ENCODE results near the gene ANKRD13D.

DNA sequence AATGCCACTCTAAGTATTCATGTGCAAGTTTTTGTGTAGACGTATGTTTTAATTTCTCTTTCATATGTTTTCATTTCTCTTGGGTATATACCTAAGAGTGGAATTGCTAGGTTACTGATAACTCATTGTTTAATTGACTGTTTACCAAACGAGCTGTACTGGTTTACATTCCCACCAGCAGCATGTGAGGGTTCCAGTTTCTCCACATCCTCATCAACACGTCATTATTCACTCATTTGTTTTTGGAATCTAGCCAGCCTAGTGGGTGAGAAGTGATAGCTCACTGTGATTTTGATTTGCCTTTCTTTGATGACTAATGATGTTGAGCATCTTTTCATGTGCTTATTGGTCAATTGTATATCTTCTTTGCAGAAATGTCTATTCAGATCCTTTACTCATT, 4.0 kb downstream of the ANKRD13D start:
- TF ChIP-seq, protein P1, sequence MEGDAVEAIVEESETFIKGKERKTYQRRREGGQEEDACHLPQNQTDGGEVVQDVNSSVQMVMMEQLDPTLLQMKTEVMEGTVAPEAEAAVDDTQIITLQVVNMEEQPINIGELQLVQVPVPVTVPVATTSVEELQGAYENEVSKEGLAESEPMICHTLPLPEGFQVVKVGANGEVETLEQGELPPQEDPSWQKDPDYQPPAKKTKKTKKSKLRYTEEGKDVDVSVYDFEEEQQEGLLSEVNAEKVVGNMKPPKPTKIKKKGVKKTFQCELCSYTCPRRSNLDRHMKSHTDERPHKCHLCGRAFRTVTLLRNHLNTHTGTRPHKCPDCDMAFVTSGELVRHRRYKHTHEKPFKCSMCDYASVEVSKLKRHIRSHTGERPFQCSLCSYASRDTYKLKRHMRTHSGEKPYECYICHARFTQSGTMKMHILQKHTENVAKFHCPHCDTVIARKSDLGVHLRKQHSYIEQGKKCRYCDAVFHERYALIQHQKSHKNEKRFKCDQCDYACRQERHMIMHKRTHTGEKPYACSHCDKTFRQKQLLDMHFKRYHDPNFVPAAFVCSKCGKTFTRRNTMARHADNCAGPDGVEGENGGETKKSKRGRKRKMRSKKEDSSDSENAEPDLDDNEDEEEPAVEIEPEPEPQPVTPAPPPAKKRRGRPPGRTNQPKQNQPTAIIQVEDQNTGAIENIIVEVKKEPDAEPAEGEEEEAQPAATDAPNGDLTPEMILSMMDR (conservative IDR thresholded peaks at IDR 0.05; ENCODE audit: low read depth, low read length): no peak
- TF ChIP-seq EZH2 (IDR thresholded peaks at IDR 0.05; ENCODE audit: low read length, unreplicated experiment): no peak
